Measurements from ENCODE around the gene TNFSF8. TPM values are rescaled to one million over a fixed set of nuclear protein-coding genes. Genes with fewer than 3 reads are reported as not detected.

Gene TNFSF8
- total and polyA plus RNA-seq, 2 experiments from 2014 or later, result not detected

GRCh38 chr9:114928136-114928535 is 2.3 kb downstream of the TNFSF8 start:
- no peaks in the 10 kb centered on the region for H3K4me1 ChIP-seq (ENCODE audit: low read depth)
- H3K27ac ChIP-seq, result no peak overlapping the region
- no peaks in the 10 kb centered on the region for H3K36me3 ChIP-seq
- no peaks in the 10 kb centered on the region for H3K9me3 ChIP-seq (ENCODE audit: low read depth)
- no peak for TF ChIP-seq CTCF (IDR thresholded peaks at IDR 0.05; ENCODE audit: low read depth, low read length)
- H3K27me3 ChIP-seq, result peaks cover 97% of the 10 kb centered on the region
- no peak overlapping the region for H3K4me3 ChIP-seq
- no peak for DNase-seq (ENCODE audit: low read depth in 1 of 2, low spot score in 1 of 2)

- no peaks in the 10 kb centered on the region for H3K36me3 ChIP-seq
- peaks cover 97% of the 10 kb centered on the region for H3K27me3 ChIP-seq
- H3K9me3 ChIP-seq (ENCODE audit: low read depth), result no peaks in the 10 kb centered on the region
- H3K4me1 ChIP-seq (ENCODE audit: low read depth), result no peaks in the 10 kb centered on the region
- no peak for TF ChIP-seq CTCF (IDR thresholded peaks at IDR 0.05; ENCODE audit: low read depth, low read length)
- no peak for DNase-seq (ENCODE audit: low read depth in 1 of 2, low spot score in 1 of 2)
- no peak overlapping the region for H3K4me3 ChIP-seq
- no peak overlapping the region for H3K27ac ChIP-seq
Measured at GRCh38 chr9:114925672-114926071, 4.7 kb downstream of the TNFSF8 start.

GRCh38 chr9:114925039-114925438 is 5.4 kb downstream of the TNFSF8 start:
- Histone ChIP-seq H3K27ac (no peak overlapping the region), H3K36me3 (no peaks in the 10 kb centered on the region), H3K27me3 (peaks cover 97% of the 10 kb centered on the region), H3K9me3 (ENCODE audit: low read depth) (no peaks in the 10 kb centered on the region), H3K4me1 (ENCODE audit: low read depth) (no peaks in the 10 kb centered on the region), H3K4me3 (no peak overlapping the region)
- TF ChIP-seq CTCF (IDR thresholded peaks at IDR 0.05; ENCODE audit: low read depth, low read length), result no peak
- DNase-seq (ENCODE audit: low read depth in 1 of 2, low spot score in 1 of 2), result no peak

- no peaks in the 10 kb centered on the region for H3K4me1 ChIP-seq (ENCODE audit: low read depth)
- no peaks in the 10 kb centered on the region for H3K9me3 ChIP-seq (ENCODE audit: low read depth)
- DNase-seq (ENCODE audit: low read depth in 1 of 2, low spot score in 1 of 2), result no peak
- TF ChIP-seq CTCF (IDR thresholded peaks at IDR 0.05; ENCODE audit: low read depth, low read length), result no peak
- no peak overlapping the region for H3K27ac ChIP-seq
- H3K27me3 ChIP-seq, result peaks cover 97% of the 10 kb centered on the region
- H3K4me3 ChIP-seq, result no peak overlapping the region
- H3K36me3 ChIP-seq, result no peaks in the 10 kb centered on the region
Measured at GRCh38 chr9:114924327-114924726, 6.1 kb downstream of the TNFSF8 start.

GRCh38 chr9:114923918-114924317 is 6.5 kb downstream of the TNFSF8 start:
- DNase-seq (ENCODE audit: low read depth in 1 of 2, low spot score in 1 of 2), result no peak
- no peak overlapping the region for H3K27ac ChIP-seq
- no peaks in the 10 kb centered on the region for H3K9me3 ChIP-seq (ENCODE audit: low read depth)
- H3K36me3 ChIP-seq, result no peaks in the 10 kb centered on the region
- peaks cover 97% of the 10 kb centered on the region for H3K27me3 ChIP-seq
- H3K4me3 ChIP-seq, result no peak overlapping the region
- H3K4me1 ChIP-seq (ENCODE audit: low read depth), result no peaks in the 10 kb centered on the region
- no peak for TF ChIP-seq CTCF (IDR thresholded peaks at IDR 0.05; ENCODE audit: low read depth, low read length)

GRCh38 chr9:114921171-114921570 is 9.2 kb downstream of the TNFSF8 start:
- no peaks in the 10 kb centered on the region for H3K36me3 ChIP-seq
- H3K4me3 ChIP-seq, result no peak overlapping the region
- DNase-seq (ENCODE audit: low read depth in 1 of 2, low spot score in 1 of 2), result no peak
- H3K9me3 ChIP-seq (ENCODE audit: low read depth), result no peaks in the 10 kb centered on the region
- H3K4me1 ChIP-seq (ENCODE audit: low read depth), result no peaks in the 10 kb centered on the region
- no peak for TF ChIP-seq CTCF (IDR thresholded peaks at IDR 0.05; ENCODE audit: low read depth, low read length)
- peaks cover 99% of the 10 kb centered on the region for H3K27me3 ChIP-seq
- H3K27ac ChIP-seq, result no peak overlapping the region
